HepG2 (cell line): ENCODE results near the gene TRIM9. TPM values are rescaled to one million over a fixed set of nuclear protein-coding genes. Genes with fewer than 3 reads are reported as not detected.

ENCODE experiments used
- CBFB ChIP-seq: sonication (generic); formaldehyde crosslinking; IDR thresholded peaks from 2 replicates; pipeline ENCODE4 v1.4.0; 2020; ENCODE audit warnings: missing genetic modification reagents
- EEA1 ChIP-seq: sonication (generic); formaldehyde crosslinking; IDR thresholded peaks from 2 replicates; pipeline ENCODE4 v1.5.1; 2020; ENCODE audit warnings: mild to moderate bottlenecking, missing genetic modification reagents, borderline replicate concordance
- HDAC1 ChIP-seq: sonication (generic); formaldehyde crosslinking; IDR thresholded peaks from 2 replicates; pipeline ENCODE4 v1.5.1; 2020; ENCODE audit warnings: mild to moderate bottlenecking, missing genetic modification reagents
- MXD4 ChIP-seq: IDR thresholded peaks from 2 replicates; pipeline ENCODE4 v1.6.1; 2016; ENCODE audit warnings: mild to moderate bottlenecking, missing biosample characterization, missing genetic modification reagents
- SALL1 ChIP-seq: sonication (generic); formaldehyde crosslinking; IDR thresholded peaks from 2 replicates; pipeline ENCODE4 v1.8.0; 2022; ENCODE audit warnings: mild to moderate bottlenecking, missing genetic modification reagents
- SOX6 ChIP-seq, 2 experiments: fragments of 450-650 bp in 1 of 2; sonication (generic) in 1 of 2; formaldehyde crosslinking in 1 of 2; IDR thresholded peaks; 2 replicates each; pipeline versions ENCODE4 v1.4.0 to v1.6.1; 2017 to 2020; ENCODE audit warnings: antibody characterized with exemption in 1 of 2, mild to moderate bottlenecking in 1 of 2, missing genetic modification reagents in 1 of 2
- ZNF331 ChIP-seq: sonication (generic); formaldehyde crosslinking; IDR thresholded peaks from 2 replicates; pipeline ENCODE4 v1.4.0; 2020; ENCODE audit warnings: missing genetic modification reagents
- ZNF441 ChIP-seq: sonication (generic); formaldehyde crosslinking; IDR thresholded peaks from 2 replicates; pipeline ENCODE4 v1.7.0; 2021; ENCODE audit warnings: missing genetic modification reagents, borderline replicate concordance
- polyA plus RNA-seq, 8 experiments: library from polyadenylated mRNA; depleted of rRNA in 3 of 8; stranded (reverse) in 7 of 8; unstranded in 1 of 8; fragments of >200 nt; fragmentation: Illumina TruSeq in 4 of 8; extraction: Trizol in 4 of 8; gene quantifications; 2 replicates each; pipeline versions ENCODE4 v1.2.1 to v1.2.3, GENCODE V29; 2011 to 2016; ENCODE audit warnings: low read depth in 4 of 8, missing spikeins in 1 of 8, mixed read lengths in 1 of 8; ENCODE audit not compliant: insufficient read depth in 1 of 8
- total RNA-seq, 5 experiments: library from RNA; depleted of rRNA; stranded (reverse); fragments of >200 nt; fragmentation: Illumina TruSeq; extraction: Trizol; gene quantifications; 2 replicates each; pipeline ENCODE4 v1.2.3, GENCODE V29; 2016; ENCODE audit warnings: low read depth in 1 of 5
- TF ChIP-seq, protein P1 (sequence below): sonication (generic); formaldehyde crosslinking; IDR thresholded peaks from 2 replicates; pipeline ENCODE4 v1.9.0; 2022; ENCODE audit warnings: low read depth, missing genetic modification reagents
- TF ChIP-seq, protein P2 (sequence below): sonication (generic); formaldehyde crosslinking; conservative IDR thresholded peaks from 2 replicates; pipeline ENCODE4 v1.4.0; 2020; ENCODE audit warnings: mild to moderate bottlenecking, missing genetic modification reagents, moderate library complexity
- TF ChIP-seq, protein P3 (sequence below): IDR thresholded peaks from 2 replicates; pipeline ENCODE4 v1.6.1; 2012; ENCODE audit warnings: low read depth, low read length, improper control_type of control experiment
- TF ChIP-seq, protein P4 (sequence below): IDR thresholded peaks from 2 replicates; pipeline ENCODE4 v1.6.1; 2016; ENCODE audit warnings: missing compliant biosample characterization, missing genetic modification reagents, borderline replicate concordance
- TF ChIP-seq, protein P5 (sequence below): sonication (generic); formaldehyde crosslinking; IDR thresholded peaks from 2 replicates; pipeline ENCODE4 v1.4.0; 2020; ENCODE audit warnings: mild to moderate bottlenecking, missing genetic modification reagents
- TF ChIP-seq, protein P6 (sequence below): sonication (generic); formaldehyde crosslinking; IDR thresholded peaks from 2 replicates; pipeline ENCODE4 v1.4.0; 2020; ENCODE audit warnings: mild to moderate bottlenecking, missing genetic modification reagents

The TRIM9 gene
- total and polyA plus RNA-seq, 2 of the 13 experiments (the other 11 are each of a cell fraction or from before 2014, with no cell fraction given): 0.04 to 0.07 TPM

DNA sequence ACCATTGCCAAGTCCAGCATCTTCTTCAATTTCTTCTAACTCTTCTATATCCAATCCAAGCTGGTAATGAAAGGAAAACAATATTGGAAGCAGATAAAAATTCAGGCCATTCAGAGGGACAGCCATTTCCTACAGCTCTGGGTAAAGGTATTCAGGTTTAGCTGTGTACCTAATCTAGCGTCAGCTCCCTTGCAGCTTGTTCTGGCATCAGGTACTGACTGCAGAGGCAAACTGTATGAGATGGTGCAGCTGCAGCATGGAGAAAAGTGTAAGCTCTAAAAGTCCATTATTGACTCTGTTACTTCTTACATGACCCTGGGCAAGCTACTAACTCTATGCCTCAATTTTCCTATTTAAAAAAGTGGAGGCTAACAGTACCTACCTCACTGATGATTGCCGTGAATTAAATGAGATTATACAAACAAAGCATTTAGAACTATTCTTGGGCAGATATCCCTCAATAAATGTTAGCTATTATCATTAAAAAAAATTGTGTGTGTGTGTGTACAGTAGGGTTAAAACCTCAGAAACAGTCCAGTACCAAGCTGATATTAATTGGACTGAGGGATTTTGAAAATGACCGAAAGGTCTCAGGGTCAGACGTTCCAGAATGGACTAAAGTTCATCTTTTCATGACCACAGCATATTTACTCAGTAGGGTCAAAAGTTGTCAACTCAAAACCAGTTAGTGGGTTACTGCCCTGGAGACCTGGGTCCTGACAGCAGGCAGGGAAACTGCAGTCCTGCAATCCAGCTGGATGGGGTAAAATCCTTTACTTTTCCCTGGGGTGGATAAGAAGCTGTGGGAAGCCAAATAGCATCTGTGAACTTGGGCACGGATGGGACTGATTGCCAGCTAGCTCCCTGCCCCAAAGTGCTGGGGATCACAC lies 159.5 kb downstream of the TRIM9 start (continued):
- TF ChIP-seq, protein P1, sequence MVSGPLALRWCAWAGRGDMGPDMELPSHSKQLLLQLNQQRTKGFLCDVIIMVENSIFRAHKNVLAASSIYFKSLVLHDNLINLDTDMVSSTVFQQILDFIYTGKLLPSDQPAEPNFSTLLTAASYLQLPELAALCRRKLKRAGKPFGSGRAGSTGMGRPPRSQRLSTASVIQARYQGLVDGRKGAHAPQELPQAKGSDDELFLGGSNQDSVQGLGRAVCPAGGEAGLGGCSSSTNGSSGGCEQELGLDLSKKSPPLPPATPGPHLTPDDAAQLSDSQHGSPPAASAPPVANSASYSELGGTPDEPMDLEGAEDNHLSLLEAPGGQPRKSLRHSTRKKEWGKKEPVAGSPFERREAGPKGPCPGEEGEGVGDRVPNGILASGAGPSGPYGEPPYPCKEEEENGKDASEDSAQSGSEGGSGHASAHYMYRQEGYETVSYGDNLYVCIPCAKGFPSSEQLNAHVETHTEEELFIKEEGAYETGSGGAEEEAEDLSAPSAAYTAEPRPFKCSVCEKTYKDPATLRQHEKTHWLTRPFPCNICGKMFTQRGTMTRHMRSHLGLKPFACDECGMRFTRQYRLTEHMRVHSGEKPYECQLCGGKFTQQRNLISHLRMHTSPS: peak; percentile 29; the same call in 1 of the 2 replicates
- TF ChIP-seq ZNF441 (CRISPR knock-in tag) (no peak), ZNF331 (CRISPR knock-in tag) (peak; percentile 93; the same call in 1 of the 2 replicates), MXD4 (CRISPR knock-in tag) (no peak; the same call in 1 of the 2 replicates), SALL1 (CRISPR knock-in tag) (peak; percentile 96), EEA1 (CRISPR knock-in tag) (no peak), SOX6 (IDR thresholded peaks at IDR 0.05) (no peak), SOX6 (CRISPR knock-in tag; IDR thresholded peaks at IDR 0.05) (peak; percentile 81), CBFB (CRISPR knock-in tag) (peak; percentile 76; the same call in 1 of the 2 replicates), HDAC1 (CRISPR knock-in tag) (peak; percentile 75)
- TF ChIP-seq, protein P2, sequence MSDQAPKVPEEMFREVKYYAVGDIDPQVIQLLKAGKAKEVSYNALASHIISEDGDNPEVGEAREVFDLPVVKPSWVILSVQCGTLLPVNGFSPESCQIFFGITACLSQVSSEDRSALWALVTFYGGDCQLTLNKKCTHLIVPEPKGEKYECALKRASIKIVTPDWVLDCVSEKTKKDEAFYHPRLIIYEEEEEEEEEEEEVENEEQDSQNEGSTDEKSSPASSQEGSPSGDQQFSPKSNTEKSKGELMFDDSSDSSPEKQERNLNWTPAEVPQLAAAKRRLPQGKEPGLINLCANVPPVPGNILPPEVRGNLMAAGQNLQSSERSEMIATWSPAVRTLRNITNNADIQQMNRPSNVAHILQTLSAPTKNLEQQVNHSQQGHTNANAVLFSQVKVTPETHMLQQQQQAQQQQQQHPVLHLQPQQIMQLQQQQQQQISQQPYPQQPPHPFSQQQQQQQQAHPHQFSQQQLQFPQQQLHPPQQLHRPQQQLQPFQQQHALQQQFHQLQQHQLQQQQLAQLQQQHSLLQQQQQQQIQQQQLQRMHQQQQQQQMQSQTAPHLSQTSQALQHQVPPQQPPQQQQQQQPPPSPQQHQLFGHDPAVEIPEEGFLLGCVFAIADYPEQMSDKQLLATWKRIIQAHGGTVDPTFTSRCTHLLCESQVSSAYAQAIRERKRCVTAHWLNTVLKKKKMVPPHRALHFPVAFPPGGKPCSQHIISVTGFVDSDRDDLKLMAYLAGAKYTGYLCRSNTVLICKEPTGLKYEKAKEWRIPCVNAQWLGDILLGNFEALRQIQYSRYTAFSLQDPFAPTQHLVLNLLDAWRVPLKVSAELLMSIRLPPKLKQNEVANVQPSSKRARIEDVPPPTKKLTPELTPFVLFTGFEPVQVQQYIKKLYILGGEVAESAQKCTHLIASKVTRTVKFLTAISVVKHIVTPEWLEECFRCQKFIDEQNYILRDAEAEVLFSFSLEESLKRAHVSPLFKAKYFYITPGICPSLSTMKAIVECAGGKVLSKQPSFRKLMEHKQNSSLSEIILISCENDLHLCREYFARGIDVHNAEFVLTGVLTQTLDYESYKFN: peak; percentile 96
- TF ChIP-seq, protein P3, sequence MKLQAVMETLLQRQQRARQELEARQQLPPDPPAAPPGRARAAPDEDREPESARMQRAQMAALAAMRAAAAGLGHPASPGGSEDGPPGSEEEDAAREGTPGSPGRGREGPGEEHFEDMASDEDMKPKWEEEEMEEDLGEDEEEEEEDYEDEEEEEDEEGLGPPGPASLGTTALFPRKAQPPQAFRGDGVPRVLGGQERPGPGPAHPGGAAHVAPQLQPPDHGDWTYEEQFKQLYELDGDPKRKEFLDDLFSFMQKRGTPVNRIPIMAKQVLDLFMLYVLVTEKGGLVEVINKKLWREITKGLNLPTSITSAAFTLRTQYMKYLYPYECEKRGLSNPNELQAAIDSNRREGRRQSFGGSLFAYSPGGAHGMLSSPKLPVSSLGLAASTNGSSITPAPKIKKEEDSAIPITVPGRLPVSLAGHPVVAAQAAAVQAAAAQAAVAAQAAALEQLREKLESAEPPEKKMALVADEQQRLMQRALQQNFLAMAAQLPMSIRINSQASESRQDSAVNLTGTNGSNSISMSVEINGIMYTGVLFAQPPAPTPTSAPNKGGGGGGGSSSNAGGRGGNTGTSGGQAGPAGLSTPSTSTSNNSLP: peak; percentile 79
- TF ChIP-seq, protein P4, sequence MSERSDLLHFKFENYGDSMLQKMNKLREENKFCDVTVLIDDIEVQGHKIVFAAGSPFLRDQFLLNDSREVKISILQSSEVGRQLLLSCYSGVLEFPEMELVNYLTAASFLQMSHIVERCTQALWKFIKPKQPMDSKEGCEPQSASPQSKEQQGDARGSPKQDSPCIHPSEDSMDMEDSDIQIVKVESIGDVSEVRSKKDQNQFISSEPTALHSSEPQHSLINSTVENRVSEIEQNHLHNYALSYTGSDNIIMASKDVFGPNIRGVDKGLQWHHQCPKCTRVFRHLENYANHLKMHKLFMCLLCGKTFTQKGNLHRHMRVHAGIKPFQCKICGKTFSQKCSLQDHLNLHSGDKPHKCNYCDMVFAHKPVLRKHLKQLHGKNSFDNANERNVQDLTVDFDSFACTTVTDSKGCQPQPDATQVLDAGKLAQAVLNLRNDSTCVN (CRISPR knock-in tag): peak; percentile 93
- TF ChIP-seq, protein P5, sequence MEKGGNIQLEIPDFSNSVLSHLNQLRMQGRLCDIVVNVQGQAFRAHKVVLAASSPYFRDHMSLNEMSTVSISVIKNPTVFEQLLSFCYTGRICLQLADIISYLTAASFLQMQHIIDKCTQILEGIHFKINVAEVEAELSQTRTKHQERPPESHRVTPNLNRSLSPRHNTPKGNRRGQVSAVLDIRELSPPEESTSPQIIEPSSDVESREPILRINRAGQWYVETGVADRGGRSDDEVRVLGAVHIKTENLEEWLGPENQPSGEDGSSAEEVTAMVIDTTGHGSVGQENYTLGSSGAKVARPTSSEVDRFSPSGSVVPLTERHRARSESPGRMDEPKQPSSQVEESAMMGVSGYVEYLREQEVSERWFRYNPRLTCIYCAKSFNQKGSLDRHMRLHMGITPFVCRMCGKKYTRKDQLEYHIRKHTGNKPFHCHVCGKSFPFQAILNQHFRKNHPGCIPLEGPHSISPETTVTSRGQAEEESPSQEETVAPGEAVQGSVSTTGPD (CRISPR knock-in tag): no peak
- TF ChIP-seq, protein P6, sequence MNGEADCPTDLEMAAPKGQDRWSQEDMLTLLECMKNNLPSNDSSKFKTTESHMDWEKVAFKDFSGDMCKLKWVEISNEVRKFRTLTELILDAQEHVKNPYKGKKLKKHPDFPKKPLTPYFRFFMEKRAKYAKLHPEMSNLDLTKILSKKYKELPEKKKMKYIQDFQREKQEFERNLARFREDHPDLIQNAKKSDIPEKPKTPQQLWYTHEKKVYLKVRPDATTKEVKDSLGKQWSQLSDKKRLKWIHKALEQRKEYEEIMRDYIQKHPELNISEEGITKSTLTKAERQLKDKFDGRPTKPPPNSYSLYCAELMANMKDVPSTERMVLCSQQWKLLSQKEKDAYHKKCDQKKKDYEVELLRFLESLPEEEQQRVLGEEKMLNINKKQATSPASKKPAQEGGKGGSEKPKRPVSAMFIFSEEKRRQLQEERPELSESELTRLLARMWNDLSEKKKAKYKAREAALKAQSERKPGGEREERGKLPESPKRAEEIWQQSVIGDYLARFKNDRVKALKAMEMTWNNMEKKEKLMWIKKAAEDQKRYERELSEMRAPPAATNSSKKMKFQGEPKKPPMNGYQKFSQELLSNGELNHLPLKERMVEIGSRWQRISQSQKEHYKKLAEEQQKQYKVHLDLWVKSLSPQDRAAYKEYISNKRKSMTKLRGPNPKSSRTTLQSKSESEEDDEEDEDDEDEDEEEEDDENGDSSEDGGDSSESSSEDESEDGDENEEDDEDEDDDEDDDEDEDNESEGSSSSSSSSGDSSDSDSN (CRISPR knock-in tag): 0 out of 2 replicates have a peak, but pooled peaks have one; percentile 20
